ENCODE results near the gene NUMB.

DNA sequence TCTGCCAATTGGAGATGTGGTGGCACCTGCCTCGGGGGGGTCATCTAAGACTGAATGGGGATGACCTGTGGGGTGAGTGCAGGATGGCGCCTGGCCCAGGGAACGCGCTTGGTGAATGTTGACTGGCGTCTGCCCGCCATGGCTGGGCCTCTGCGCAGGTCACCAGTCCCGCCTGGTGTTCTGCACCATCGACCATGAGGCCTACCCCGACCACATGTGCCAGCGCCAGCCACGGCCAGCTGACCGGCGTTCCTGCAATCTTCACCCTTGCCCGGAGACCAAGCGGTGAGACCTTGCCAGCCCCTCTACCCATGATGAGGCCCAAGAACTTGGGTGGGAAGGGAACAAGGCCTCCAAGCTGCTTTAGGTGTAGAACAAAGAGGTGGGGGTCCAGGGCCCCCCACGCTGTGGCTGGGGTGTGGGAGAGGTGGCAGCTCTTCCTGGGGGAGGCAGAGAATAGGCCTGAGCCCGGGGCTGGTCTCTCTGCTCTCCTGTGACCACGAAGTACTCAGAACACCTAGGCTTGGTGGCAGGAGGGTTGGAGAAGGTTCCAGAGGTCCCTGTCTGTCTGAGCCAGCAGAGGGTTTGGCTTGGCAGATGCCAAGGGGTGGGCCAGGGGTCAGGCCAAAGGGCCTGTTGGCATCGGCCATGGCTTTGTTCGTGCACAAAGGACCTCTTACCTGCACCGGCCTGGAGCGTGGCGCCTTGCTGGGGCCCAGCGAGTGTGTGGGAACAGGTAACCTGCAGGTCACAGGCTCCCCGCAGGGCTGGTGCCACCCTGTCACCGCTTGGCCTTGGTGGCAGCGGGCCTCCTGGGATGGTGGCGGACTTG lies 205.6 kb downstream of the NUMB start:
- TF ChIP-seq, protein P1, sequence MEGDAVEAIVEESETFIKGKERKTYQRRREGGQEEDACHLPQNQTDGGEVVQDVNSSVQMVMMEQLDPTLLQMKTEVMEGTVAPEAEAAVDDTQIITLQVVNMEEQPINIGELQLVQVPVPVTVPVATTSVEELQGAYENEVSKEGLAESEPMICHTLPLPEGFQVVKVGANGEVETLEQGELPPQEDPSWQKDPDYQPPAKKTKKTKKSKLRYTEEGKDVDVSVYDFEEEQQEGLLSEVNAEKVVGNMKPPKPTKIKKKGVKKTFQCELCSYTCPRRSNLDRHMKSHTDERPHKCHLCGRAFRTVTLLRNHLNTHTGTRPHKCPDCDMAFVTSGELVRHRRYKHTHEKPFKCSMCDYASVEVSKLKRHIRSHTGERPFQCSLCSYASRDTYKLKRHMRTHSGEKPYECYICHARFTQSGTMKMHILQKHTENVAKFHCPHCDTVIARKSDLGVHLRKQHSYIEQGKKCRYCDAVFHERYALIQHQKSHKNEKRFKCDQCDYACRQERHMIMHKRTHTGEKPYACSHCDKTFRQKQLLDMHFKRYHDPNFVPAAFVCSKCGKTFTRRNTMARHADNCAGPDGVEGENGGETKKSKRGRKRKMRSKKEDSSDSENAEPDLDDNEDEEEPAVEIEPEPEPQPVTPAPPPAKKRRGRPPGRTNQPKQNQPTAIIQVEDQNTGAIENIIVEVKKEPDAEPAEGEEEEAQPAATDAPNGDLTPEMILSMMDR (IDR thresholded peaks at IDR 0.05; ENCODE audit: extremely low read depth in 1 of 2, insufficient read depth in 1 of 2, low read depth in 1 of 2, low read length in 2 of 2) = no peak
- TF ChIP-seq JUN (IDR thresholded peaks at IDR 0.05; ENCODE audit: borderline replicate concordance, insufficient read depth, insufficient read length, low read depth) (no peak), MYC (IDR thresholded peaks at IDR 0.05; ENCODE audit: low read depth, low read length) (no peak), EZH2 (IDR thresholded peaks at IDR 0.05; ENCODE audit: borderline replicate concordance, low read depth, low read length, severe bottlenecking) (no peak), FOS (IDR thresholded peaks at IDR 0.05; ENCODE audit: borderline replicate concordance, insufficient read depth, low read length) (no peak), POLR2A (IDR thresholded peaks at IDR 0.05; ENCODE audit: low read depth, low read length) (no peak), POLR2AphosphoS5 (IDR thresholded peaks at IDR 0.05; ENCODE audit: insufficient read depth, low read depth, low read length) (no peak)
- TF ChIP-seq, protein P2, sequence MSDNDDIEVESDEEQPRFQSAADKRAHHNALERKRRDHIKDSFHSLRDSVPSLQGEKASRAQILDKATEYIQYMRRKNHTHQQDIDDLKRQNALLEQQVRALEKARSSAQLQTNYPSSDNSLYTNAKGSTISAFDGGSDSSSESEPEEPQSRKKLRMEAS (IDR thresholded peaks at IDR 0.05; ENCODE audit: insufficient read depth, insufficient read length) = no peak

Measured in endothelial cell of umbilical vein (primary cell).